ENCODE results near the gene EPB41L4B. TPM values are rescaled to one million over a fixed set of nuclear protein-coding genes. Genes with fewer than 3 reads are reported as not detected.

EPB41L4B gene
- total and polyA plus RNA-seq, 2 of the 4 experiments (the other 2 are of a cell fraction): 0.36 to 0.54 TPM

- BruUV-seq (replicated peaks): no TSS peak
- WGBS, 2 experiments (ENCODE audit: extremely low coverage in 2 of 2, insufficient read length in 1 of 2): 65% methylated on average over 3 of the region's 9 CpGs; no CpG with 5 or more reads in 1 of the 2 experiments
- no peak overlapping the region for H3K4ac ChIP-seq (ENCODE audit: low read depth, low read length)
These were observed 133.9 kb downstream of the EPB41L4B start for GRCh38 chr9:109186857-109187520.

More at GRCh38 chr9:109186857-109187520, 133.9 kb downstream of the EPB41L4B start:
- Histone ChIP-seq H2AK9ac (replicated peaks; ENCODE audit: low read depth, low read length, poor library complexity) (no peak overlapping the region), H3K4me1 (ENCODE audit: control insufficient read depth, insufficient read depth, low read length) (no peaks in the 10 kb centered on the region), H3K9ac (ENCODE audit: low read depth, low read length) (no peak overlapping the region), H3K4me2 (ENCODE audit: low read depth, low read length) (no peak overlapping the region), H3K9me3 (ENCODE audit: control insufficient read depth, insufficient read depth, low read length) (no peaks in the 10 kb centered on the region), H3K79me1 (ENCODE audit: low read depth in 1 of 2, low read length in 2 of 2) (no peaks in the 10 kb centered on the region), H3K23ac (ENCODE audit: low read depth, low read length) (no peak overlapping the region), H4K8ac (ENCODE audit: low read depth in 2 of 2, low read length in 2 of 2) (no peak overlapping the region), H2BK120ac (ENCODE audit: low read depth, low read length) (no peak overlapping the region), H4K5ac (ENCODE audit: low read depth, low read length) (no peak overlapping the region), H3K56ac (ENCODE audit: extremely low read depth, insufficient read depth, low read length) (no peak overlapping the region), H4K20me1 (ENCODE audit: insufficient read depth, low read length) (no peaks in the 10 kb centered on the region), H3K27me3 (ENCODE audit: control insufficient read depth, insufficient read depth, low read length) (peaks cover 8% of the 10 kb centered on the region; the same call in 1 of the 2 replicates), H2BK20ac (ENCODE audit: low read depth, low read length) (no peak overlapping the region), H2AK5ac (ENCODE audit: low read depth, low read length) (no peak overlapping the region), H3K9me1 (ENCODE audit: insufficient read depth, low read length) (peaks cover 5% of the 10 kb centered on the region; the same call in 1 of the 2 replicates), H3K4me3 (ENCODE audit: insufficient read depth, low read depth, low read length) (no peak overlapping the region), H4K91ac (ENCODE audit: insufficient read depth, low read depth, low read length) (no peak overlapping the region), H3K27ac (ENCODE audit: insufficient read depth, low read length) (no peak overlapping the region), H3K18ac (ENCODE audit: low read depth, low read length) (no peak overlapping the region), H3K14ac (replicated peaks; ENCODE audit: low read depth, low read length) (no peak overlapping the region), H2AFZ (replicated peaks; ENCODE audit: low read length, poor library complexity) (no peak overlapping the region), H2BK15ac (ENCODE audit: low read depth, low read length) (no peak overlapping the region), H2BK5ac (ENCODE audit: low read depth, low read length, poor library complexity, severe bottlenecking) (no peak overlapping the region), H3K36me3 (ENCODE audit: control insufficient read depth, insufficient read depth, low read length) (no peaks in the 10 kb centered on the region)
- no peak for DNase-seq
- no peak for ATAC-seq (ENCODE audit: low read depth)
- dilution Hi-C loops (cut with HindIII; ENCODE audit: low sequenced_read_pairs, unreplicated experiment): no loop called here
- CTCF ChIA-PET: no interaction called here
- in situ Hi-C loops (cut with MboI; ENCODE audit: low sequenced_read_pairs): loop anchor here (25.0 kb wide), 1 partner anchor 125 kb away; the partner anchor contains the start of gene EPB41L4B
- POLR2A ChIA-PET (ENCODE audit: unreplicated experiment): no interaction called here
- intact Hi-C loops (cut with micrococcal nuclease): no loop called here
- TF ChIP-seq SMC3 (IDR thresholded peaks at IDR 0.05; ENCODE audit: low read depth, low read length): no peak
- TF ChIP-seq NFE2L2 (IDR thresholded peaks at IDR 0.05; ENCODE audit: low read depth, low read length): no peak
- no peak for TF ChIP-seq POLR2A (IDR thresholded peaks at IDR 0.05; ENCODE audit: low read depth, low read length)
- TF ChIP-seq, protein P1, sequence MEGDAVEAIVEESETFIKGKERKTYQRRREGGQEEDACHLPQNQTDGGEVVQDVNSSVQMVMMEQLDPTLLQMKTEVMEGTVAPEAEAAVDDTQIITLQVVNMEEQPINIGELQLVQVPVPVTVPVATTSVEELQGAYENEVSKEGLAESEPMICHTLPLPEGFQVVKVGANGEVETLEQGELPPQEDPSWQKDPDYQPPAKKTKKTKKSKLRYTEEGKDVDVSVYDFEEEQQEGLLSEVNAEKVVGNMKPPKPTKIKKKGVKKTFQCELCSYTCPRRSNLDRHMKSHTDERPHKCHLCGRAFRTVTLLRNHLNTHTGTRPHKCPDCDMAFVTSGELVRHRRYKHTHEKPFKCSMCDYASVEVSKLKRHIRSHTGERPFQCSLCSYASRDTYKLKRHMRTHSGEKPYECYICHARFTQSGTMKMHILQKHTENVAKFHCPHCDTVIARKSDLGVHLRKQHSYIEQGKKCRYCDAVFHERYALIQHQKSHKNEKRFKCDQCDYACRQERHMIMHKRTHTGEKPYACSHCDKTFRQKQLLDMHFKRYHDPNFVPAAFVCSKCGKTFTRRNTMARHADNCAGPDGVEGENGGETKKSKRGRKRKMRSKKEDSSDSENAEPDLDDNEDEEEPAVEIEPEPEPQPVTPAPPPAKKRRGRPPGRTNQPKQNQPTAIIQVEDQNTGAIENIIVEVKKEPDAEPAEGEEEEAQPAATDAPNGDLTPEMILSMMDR (conservative IDR thresholded peaks at IDR 0.05; ENCODE audit: low read depth, low read length): no peak
- no peak for TF ChIP-seq CEBPB (IDR thresholded peaks at IDR 0.05; ENCODE audit: low read depth, low read length)
- TF ChIP-seq BHLHE40 (IDR thresholded peaks at IDR 0.05; ENCODE audit: low read depth, low read length): no peak
- TF ChIP-seq MAZ (IDR thresholded peaks at IDR 0.05; ENCODE audit: borderline replicate concordance, low read depth, low read length): no peak
- TF ChIP-seq, protein P2, sequence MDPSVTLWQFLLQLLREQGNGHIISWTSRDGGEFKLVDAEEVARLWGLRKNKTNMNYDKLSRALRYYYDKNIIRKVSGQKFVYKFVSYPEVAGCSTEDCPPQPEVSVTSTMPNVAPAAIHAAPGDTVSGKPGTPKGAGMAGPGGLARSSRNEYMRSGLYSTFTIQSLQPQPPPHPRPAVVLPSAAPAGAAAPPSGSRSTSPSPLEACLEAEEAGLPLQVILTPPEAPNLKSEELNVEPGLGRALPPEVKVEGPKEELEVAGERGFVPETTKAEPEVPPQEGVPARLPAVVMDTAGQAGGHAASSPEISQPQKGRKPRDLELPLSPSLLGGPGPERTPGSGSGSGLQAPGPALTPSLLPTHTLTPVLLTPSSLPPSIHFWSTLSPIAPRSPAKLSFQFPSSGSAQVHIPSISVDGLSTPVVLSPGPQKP (IDR thresholded peaks at IDR 0.05; ENCODE audit: borderline replicate concordance, low read depth, low read length): no peak
- no peak for TF ChIP-seq FOS (IDR thresholded peaks at IDR 0.05; ENCODE audit: low read depth, low read length)
- TF ChIP-seq, protein P3, sequence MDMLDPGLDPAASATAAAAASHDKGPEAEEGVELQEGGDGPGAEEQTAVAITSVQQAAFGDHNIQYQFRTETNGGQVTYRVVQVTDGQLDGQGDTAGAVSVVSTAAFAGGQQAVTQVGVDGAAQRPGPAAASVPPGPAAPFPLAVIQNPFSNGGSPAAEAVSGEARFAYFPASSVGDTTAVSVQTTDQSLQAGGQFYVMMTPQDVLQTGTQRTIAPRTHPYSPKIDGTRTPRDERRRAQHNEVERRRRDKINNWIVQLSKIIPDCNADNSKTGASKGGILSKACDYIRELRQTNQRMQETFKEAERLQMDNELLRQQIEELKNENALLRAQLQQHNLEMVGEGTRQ (IDR thresholded peaks at IDR 0.05; ENCODE audit: low read depth, low read length): no peak
- no peak for TF ChIP-seq RFX5 (IDR thresholded peaks at IDR 0.05; ENCODE audit: low read depth, low read length)
- no peak for TF ChIP-seq CHD1 (IDR thresholded peaks at IDR 0.05; ENCODE audit: low read depth, low read length)
- TF ChIP-seq RCOR1 (IDR thresholded peaks at IDR 0.05; ENCODE audit: insufficient replicate concordance, low read length): no peak
- TF ChIP-seq MXI1 (IDR thresholded peaks at IDR 0.05; ENCODE audit: borderline replicate concordance, low read depth, low read length): no peak
- TF ChIP-seq RAD21 (IDR thresholded peaks at IDR 0.05; ENCODE audit: low read length): no peak

All from IMR-90 (cell line).